Kidney tubule cell (primary cell): ENCODE data around the gene GP1BA.

Experiments
- DNase-seq: peaks from one replicate; pipeline ENCODE4 v3.0.0-alpha.2; 2018; ENCODE audit warnings: low spot score

Gene GP1BA

GRCh38 chr17:4931963-4932362 lies at the start of gene GP1BA:
Gene GP1BA (plus strand): TSS chr17:4932277. CDS start chr17:4932605, 328 bp downstream.
- DNase-seq = no peak

GRCh38 chr17:4884489-4884888 lies 47.6 kb upstream of the GP1BA start:
- no peak for DNase-seq

DNA sequence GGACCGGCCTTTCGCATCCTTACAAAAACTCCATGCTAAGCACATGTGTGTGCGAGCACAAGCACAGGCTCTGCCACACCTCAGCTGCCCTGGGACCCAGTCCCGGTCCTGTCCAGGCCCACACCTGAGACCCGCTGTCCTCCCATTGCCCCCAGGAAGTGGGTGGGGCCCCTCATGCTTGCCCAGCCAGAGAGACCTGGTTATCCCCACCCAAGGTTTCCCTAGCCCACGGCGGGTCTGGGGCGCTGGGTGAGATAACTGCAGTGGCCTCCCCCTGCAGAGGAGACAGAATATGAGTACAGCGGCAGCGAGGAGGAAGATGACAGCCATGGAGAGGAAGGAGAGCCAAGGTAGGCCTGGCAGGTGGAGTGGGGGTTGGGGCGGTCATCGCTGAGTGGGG lies 45.2 kb upstream of the GP1BA start:
- no peak for DNase-seq

- no peak for DNase-seq
Observed at GRCh38 chr17:4887581-4887980, 44.5 kb upstream of the GP1BA start.

- DNase-seq = no peak
Observed at GRCh38 chr17:4891411-4892410, 40.4 kb upstream of the GP1BA start.

- DNase-seq = no peak
Observed at GRCh38 chr17:4892499-4893221, 39.4 kb upstream of the GP1BA start.

DNA sequence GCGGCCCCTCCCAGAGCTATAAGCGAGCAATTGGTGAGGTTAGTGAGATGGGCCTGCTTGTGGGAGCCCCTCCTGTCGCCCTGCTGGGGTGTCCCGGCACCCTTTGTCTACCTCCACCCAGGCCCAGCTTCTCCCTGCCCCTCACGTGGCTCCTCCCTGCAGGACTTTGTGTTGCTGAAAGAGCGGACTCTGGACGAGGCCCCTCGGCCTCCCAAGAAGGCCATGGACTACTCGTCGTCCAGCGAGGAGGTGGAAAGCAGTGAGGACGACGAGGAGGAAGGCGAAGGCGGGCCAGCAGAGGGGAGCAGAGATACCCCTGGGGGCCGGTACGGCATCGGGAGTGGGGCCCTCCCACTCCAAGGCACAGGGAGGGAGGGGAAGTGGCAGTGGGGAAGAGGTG lies 38.8 kb upstream of the GP1BA start:
- DNase-seq = no peak

GRCh38 chr17:4893721-4894560 lies 38.1 kb upstream of the GP1BA start:
- no peak for DNase-seq

GRCh38 chr17:4895121-4895520 lies 37.0 kb upstream of the GP1BA start:
- no peak for DNase-seq

GRCh38 chr17:4895657-4896331 lies 36.3 kb upstream of the GP1BA start:
- no peak for DNase-seq

GRCh38 chr17:4896332-4897197 lies 35.5 kb upstream of the GP1BA start:
- no peak for DNase-seq

DNA sequence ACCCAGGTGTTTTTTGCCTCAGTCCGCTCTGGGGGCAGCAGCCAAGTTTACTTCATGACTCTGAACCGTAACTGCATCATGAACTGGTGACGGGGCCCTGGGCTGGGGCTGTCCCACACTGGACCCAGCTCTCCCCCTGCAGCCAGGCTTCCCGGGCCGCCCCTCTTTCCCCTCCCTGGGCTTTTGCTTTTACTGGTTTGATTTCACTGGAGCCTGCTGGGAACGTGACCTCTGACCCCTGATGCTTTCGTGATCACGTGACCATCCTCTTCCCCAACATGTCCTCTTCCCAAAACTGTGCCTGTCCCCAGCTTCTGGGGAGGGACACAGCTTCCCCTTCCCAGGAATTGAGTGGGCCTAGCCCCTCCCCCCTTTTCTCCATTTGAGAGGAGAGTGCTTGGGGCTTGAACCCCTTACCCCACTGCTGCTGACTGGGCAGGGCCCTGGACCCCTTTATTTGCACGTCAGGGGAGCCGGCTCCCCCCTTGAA lies 34.8 kb upstream of the GP1BA start:
- no peak for DNase-seq

- DNase-seq = no peak
Observed at GRCh38 chr17:4897785-4898184, 34.3 kb upstream of the GP1BA start.

DNA sequence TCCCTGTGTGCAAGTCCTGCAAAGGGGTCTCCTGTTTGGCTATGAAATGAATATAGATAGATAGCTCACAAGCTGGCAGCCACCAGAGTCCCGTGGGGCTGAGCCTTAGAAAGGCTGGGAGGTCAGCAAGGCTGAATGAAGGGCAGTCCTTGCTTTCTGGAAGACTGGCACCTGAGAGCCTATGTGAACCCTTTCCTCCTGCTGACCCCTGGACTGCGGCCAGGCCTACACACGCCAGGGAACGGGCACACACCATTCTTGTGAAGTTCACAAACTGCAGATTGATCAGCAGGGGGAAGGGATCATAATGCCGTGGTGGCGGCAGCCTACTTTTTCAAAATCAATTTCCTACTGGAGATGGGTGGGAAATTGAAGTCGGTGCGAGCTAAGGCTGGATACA lies 33.7 kb upstream of the GP1BA start:
- DNase-seq = no peak

DNA sequence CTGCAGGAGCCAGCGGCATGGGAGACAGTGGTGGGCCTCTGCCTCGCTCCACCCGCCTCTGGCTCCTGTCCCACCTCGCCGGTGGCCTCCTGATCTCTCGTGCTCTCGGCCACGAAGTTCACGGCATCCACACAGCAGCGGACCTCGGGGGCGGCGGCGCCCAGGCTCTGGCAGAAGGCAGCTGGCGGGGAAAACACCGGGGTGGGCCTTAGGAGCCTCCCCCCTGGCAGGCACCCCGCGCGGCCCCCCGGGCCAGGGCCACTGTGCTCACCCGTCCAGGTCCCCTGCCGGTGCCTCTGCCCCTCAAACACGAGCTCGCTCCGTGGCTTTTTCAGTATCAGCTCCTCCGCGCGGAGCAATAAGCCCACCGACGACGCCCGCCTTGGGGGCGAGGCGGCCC lies 33.1 kb upstream of the GP1BA start:
- no peak for DNase-seq

- DNase-seq = peak; percentile 57
Observed at GRCh38 chr17:4899341-4900230, 32.5 kb upstream of the GP1BA start, which contains the start of gene C17orf107. Gene C17orf107 (plus strand): TSS chr17:4899536. CDS start chr17:4899763, 227 bp downstream.

GRCh38 chr17:4900231-4901107 lies 31.6 kb upstream of the GP1BA start:
- DNase-seq = no peak

- no peak for DNase-seq
Observed at GRCh38 chr17:4901108-4901647, 30.9 kb upstream of the GP1BA start.
